ENCODE data around the gene ARSI. TPM values are rescaled to one million over a fixed set of nuclear protein-coding genes. Genes with fewer than 3 reads are reported as not detected.

The ARSI gene
- total RNA-seq, 4 donors from 2014 or later: 1.6 to 4.5 (median 2.6) TPM

- DNase-seq (ENCODE audit: low spot score in 2 of 2): no peak
- no peak overlapping the region for H3K4me3 ChIP-seq (ENCODE audit: low read depth, poor library complexity, severe bottlenecking)
- 63 to 76% methylated on average over 16 to 17 of the region's 17 CpGs for WGBS, 2 donors
- intact Hi-C loops (cut with DNase I; ENCODE audit: low total_unique reads): no loop called here
- TF ChIP-seq POLR2A (IDR thresholded peaks at IDR 0.05) (no peak), CTCF (IDR thresholded peaks at IDR 0.05) (no peak)
Measured at GRCh38 chr5:150329881-150330876, 27.5 kb upstream of the ARSI start.

GRCh38 chr5:150329038-150329437, 26.3 kb upstream of the ARSI start:
- intact Hi-C loops (cut with DNase I; ENCODE audit: low total_unique reads): no loop called here
- H3K4me3 ChIP-seq (ENCODE audit: low read depth, poor library complexity, severe bottlenecking): no peak overlapping the region
- DNase-seq (ENCODE audit: low spot score in 2 of 2): no peak
- TF ChIP-seq CTCF (IDR thresholded peaks at IDR 0.05): no peak
- TF ChIP-seq POLR2A (IDR thresholded peaks at IDR 0.05): no peak
- 57 to 62% methylated on average over 2 of the region's 2 CpGs for WGBS, 2 donors

GRCh38 chr5:150328515-150328914, 25.8 kb upstream of the ARSI start:
- TF ChIP-seq POLR2A (IDR thresholded peaks at IDR 0.05) (no peak), CTCF (IDR thresholded peaks at IDR 0.05) (no peak)
- intact Hi-C loops (cut with DNase I; ENCODE audit: low total_unique reads): no loop called here
- no peak for DNase-seq (ENCODE audit: low spot score in 2 of 2)
- no peak overlapping the region for H3K4me3 ChIP-seq (ENCODE audit: low read depth, poor library complexity, severe bottlenecking)
- WGBS, 2 donors: 95 to 100% methylated on average over 2 of the region's 2 CpGs

- WGBS, 2 donors: 79 to 84% methylated on average over 3 of the region's 3 CpGs
- no peak for DNase-seq (ENCODE audit: low spot score in 2 of 2)
- H3K4me3 ChIP-seq (ENCODE audit: low read depth, poor library complexity, severe bottlenecking): no peak overlapping the region
- TF ChIP-seq CTCF (IDR thresholded peaks at IDR 0.05): no peak
- no peak for TF ChIP-seq POLR2A (IDR thresholded peaks at IDR 0.05)
- intact Hi-C loops (cut with DNase I; ENCODE audit: low total_unique reads): no loop called here
Measured at GRCh38 chr5:150327139-150327538, 24.4 kb upstream of the ARSI start.

- DNase-seq (ENCODE audit: low spot score in 2 of 2): no peak
- TF ChIP-seq POLR2A (IDR thresholded peaks at IDR 0.05): no peak
- TF ChIP-seq CTCF (IDR thresholded peaks at IDR 0.05): no peak
- no peak overlapping the region for H3K4me3 ChIP-seq (ENCODE audit: low read depth, poor library complexity, severe bottlenecking)
- intact Hi-C loops (cut with DNase I; ENCODE audit: low total_unique reads): no loop called here
- 67 to 70% methylated on average over 2 of the region's 2 CpGs for WGBS, 2 donors
Measured at GRCh38 chr5:150326707-150327106, 24.0 kb upstream of the ARSI start.

All from lower leg skin (tissue), 4 donors.